ENCODE data around the gene ACTL10.

Gene ACTL10

DNA sequence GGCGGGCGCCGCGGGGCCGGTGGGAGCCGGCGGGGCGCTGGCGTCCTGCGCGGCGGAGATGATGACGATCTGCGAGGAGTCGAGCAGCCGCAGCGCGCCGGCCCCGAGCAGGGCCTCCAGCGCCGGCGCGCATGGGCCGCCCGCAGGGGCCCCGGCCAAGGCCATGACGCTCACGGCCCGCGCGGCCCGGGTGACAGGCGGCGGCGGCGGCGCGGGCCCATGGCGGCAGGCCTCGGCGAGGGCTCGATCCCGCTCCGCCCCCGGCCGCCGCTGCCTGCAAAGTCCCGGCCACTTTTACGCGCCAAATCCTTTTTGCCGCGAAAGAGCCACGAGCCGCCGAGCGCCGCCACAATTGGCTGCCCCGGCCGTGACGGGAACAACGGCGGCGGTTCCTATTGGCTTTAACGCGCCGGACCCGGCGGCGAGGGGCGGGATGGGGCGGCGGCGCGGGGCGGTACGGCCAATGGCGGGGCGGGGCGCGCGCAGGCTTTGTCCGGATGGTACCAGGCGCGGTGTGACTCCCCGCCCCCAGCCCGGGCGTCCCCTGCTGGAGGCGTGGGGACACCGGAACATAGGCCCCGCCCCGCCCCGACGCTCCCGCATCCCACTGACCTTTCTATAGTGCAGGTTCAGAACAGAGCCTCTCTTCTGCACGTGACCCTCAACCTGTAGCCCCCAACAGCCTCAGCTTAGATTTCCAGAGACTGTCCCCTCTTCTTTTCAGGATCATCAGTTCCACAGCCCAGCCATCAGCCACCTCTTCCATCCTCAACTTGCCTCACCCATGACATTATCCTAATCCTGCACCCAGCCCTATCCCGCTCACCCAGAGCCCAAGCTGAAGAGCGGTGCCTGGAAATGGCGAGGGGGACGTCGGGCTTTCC is 19.6 kb downstream of the ACTL10 start, which contains the start of gene E2F1:
Gene E2F1, minus strand, starts transcription at position 286 of the 884 bp plus-strand sequence. Its CDS starts 121 bp downstream, at position 165.
- H3K27me3 ChIP-seq (ENCODE audit: control insufficient read depth, insufficient read depth, low read length): no peaks in the 10 kb centered on the region
- H3K4me1 ChIP-seq: peaks cover 8% of the 10 kb centered on the region
- TF ChIP-seq, protein P1, sequence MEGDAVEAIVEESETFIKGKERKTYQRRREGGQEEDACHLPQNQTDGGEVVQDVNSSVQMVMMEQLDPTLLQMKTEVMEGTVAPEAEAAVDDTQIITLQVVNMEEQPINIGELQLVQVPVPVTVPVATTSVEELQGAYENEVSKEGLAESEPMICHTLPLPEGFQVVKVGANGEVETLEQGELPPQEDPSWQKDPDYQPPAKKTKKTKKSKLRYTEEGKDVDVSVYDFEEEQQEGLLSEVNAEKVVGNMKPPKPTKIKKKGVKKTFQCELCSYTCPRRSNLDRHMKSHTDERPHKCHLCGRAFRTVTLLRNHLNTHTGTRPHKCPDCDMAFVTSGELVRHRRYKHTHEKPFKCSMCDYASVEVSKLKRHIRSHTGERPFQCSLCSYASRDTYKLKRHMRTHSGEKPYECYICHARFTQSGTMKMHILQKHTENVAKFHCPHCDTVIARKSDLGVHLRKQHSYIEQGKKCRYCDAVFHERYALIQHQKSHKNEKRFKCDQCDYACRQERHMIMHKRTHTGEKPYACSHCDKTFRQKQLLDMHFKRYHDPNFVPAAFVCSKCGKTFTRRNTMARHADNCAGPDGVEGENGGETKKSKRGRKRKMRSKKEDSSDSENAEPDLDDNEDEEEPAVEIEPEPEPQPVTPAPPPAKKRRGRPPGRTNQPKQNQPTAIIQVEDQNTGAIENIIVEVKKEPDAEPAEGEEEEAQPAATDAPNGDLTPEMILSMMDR (IDR thresholded peaks at IDR 0.05): peak; percentile 53
- H3K9me3 ChIP-seq (ENCODE audit: control insufficient read depth, low read length): no peaks in the 10 kb centered on the region
- peak within 1 kb of the TSS; percentile 96 for H2AFZ ChIP-seq
- H3K36me3 ChIP-seq (ENCODE audit: control insufficient read depth, insufficient read depth, low read length): no peaks in the 10 kb centered on the region
- no peak within 1 kb of the TSS for H3K9ac ChIP-seq
- peak within 1 kb of the TSS; percentile 42 for H3K27ac ChIP-seq
- H3K79me2 ChIP-seq: no peaks in the 10 kb centered on the region
- peak within 1 kb of the TSS; percentile 77 for H3K4me2 ChIP-seq (ENCODE audit: low read length)
- peak within 1 kb of the TSS; percentile 29 for H3K4me3 ChIP-seq (ENCODE audit: low read depth, low read length)

DNA sequence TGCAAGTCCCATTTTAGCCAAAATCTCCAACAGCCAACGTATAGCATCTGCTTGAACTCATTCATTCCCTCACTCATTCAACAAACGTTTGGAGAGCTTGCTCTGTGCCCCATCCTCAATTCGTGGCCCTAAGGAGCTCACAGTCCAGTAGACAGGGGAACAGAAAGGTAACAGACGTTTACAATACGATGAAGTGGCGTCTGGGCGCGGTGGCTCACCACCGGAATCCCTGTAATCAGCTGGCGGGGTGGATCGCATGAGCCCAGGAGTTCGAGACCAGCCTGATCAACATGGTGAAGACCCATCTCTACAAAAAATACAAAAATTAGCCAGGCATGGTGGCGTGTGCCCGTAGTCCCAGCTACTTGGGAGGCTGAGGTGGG is 20.2 kb downstream of the ACTL10 start:
- Histone ChIP-seq H3K9ac (no peak overlapping the region), H3K36me3 (ENCODE audit: control insufficient read depth, insufficient read depth, low read length) (no peaks in the 10 kb centered on the region), H2AFZ (peak overlapping the region; percentile 96), H3K4me2 (ENCODE audit: low read length) (peak overlapping the region; percentile 77), H3K9me3 (ENCODE audit: control insufficient read depth, low read length) (no peaks in the 10 kb centered on the region), H3K27ac (peak overlapping the region; percentile 42), H3K79me2 (no peaks in the 10 kb centered on the region), H3K4me3 (ENCODE audit: low read depth, low read length) (no peak overlapping the region), H3K4me1 (peaks cover 8% of the 10 kb centered on the region), H3K27me3 (ENCODE audit: control insufficient read depth, insufficient read depth, low read length) (no peaks in the 10 kb centered on the region)
- TF ChIP-seq, protein P1 (IDR thresholded peaks at IDR 0.05): no peak

DNA sequence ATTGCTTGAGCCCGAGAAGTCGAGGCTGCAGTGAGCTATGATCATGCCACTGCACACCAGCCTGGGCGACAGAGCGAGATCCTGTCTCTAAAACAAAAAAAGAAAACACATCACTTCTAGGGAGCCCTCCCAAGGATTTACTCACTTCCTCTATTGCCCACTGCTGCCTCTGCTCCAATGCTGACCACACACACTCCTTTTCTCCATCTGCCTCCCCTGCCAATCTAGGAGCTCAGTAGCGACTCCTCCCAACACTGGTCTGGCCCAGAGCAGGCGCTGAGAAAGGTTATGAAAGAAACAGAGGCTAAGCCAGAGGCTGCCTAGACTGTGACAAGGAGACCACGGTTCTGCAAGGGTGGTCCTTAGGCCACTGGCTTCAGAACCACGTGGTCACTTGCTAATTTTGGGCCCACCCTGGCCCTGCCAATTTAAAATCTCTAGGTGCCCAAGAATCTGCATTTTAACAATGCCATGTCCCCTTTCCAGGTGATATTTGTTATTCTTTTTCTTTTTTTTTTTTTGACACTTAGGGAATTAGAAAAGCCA is 20.7 kb downstream of the ACTL10 start:
- Histone ChIP-seq H3K79me2 (no peaks in the 10 kb centered on the region), H3K4me2 (ENCODE audit: low read length) (no peak overlapping the region), H2AFZ (peak overlapping the region; percentile 96), H3K9me3 (ENCODE audit: control insufficient read depth, low read length) (no peaks in the 10 kb centered on the region), H3K4me3 (ENCODE audit: low read depth, low read length) (no peak overlapping the region), H3K27ac (no peak overlapping the region), H3K27me3 (ENCODE audit: control insufficient read depth, insufficient read depth, low read length) (no peaks in the 10 kb centered on the region), H3K9ac (no peak overlapping the region), H3K4me1 (peaks cover 8% of the 10 kb centered on the region), H3K36me3 (ENCODE audit: control insufficient read depth, insufficient read depth, low read length) (no peaks in the 10 kb centered on the region)
- TF ChIP-seq, protein P1 (IDR thresholded peaks at IDR 0.05): no peak

DNA sequence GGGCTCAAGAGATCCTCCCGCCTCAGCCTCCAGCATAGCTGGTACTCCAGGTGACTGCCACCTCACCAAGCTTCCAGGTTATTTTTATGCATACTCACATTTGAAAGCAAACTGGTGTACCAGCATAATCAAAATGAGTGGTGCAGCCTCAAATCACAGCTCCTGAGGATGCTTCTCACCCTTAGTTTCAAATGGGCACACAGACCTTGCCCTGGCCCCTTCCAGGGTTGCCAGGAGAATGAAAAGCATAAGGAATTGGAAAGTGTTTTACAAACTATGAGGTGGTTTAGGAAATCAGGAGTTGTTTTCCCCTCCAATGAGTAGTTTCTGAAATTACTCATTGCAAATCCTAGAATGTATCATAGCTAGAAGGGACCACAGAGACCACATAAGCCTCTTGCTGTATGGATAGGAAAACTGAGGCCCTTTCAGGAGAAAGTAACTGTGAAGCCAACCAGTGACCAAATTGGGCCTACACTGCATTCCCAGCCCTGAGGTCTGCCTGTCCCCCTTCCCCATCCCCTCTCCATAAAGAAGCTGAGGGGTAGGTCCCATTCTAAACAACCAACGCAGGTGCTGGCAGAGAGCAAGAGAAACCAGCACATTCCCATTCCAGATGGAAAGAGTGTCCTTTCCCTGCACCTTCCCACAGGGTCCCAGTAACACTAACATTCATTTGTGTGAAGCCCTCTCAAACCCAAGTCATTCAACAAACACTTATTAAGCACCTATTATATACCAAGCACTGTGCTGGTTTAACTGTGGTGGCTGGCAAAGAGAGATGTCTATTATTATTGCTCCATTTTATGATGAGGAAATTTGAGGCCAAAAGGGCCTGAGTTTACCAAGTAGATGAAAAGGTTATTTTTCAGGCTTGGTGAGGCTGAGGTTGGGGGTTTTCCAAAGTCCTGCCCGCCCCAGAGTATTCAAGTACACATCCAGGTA is 21.5 kb downstream of the ACTL10 start:
- H3K9me3 ChIP-seq (ENCODE audit: control insufficient read depth, low read length): no peaks in the 10 kb centered on the region
- no peak overlapping the region for H3K4me3 ChIP-seq (ENCODE audit: low read depth, low read length)
- TF ChIP-seq, protein P1 (IDR thresholded peaks at IDR 0.05): no peak
- H2AFZ ChIP-seq: no peak overlapping the region
- peak overlapping the region; percentile 21 for H3K4me2 ChIP-seq (ENCODE audit: low read length)
- peaks cover 8% of the 10 kb centered on the region for H3K4me1 ChIP-seq
- no peak overlapping the region for H3K27ac ChIP-seq
- H3K27me3 ChIP-seq (ENCODE audit: control insufficient read depth, insufficient read depth, low read length): no peaks in the 10 kb centered on the region
- H3K79me2 ChIP-seq: no peaks in the 10 kb centered on the region
- H3K9ac ChIP-seq: no peak overlapping the region
- H3K36me3 ChIP-seq (ENCODE audit: control insufficient read depth, insufficient read depth, low read length): no peaks in the 10 kb centered on the region
